Erythroblast (primary cell): Measurements from ENCODE around the gene EME2.

ENCODE experiments used
- GATA1 ChIP-seq: IDR thresholded peaks from 2 replicates; pipeline ENCODE4 v1.6.1; 2011; ENCODE audit warnings: low read depth, mild to moderate bottlenecking, control low read depth, low read length, moderate library complexity
- POLR2A ChIP-seq: IDR thresholded peaks from 2 replicates; pipeline ENCODE4 v1.6.1; 2011; ENCODE audit warnings: mild to moderate bottlenecking, low read length

- no peak for TF ChIP-seq POLR2A
- no peak for TF ChIP-seq GATA1
These were observed 19.6 kb downstream of the EME2 start for GRCh38 chr16:1791943-1792812.
